GM11168 (cell line): ENCODE results near the gene SDHA.
"Not testable (repeated sequence)": the region's sequence is repeated elsewhere in the genome, so short reads cannot be mapped to it uniquely, and the experiment has no call there.

Experiments used
- in situ Hi-C: fragments of 300-500 bp; cut with MboI; formaldehyde crosslinking; loops from one replicate; pipeline ENCODE4 v1.12.0; 2022; ENCODE audit warnings: low sequenced_read_pairs; ENCODE audit not compliant: unreplicated experiment

Gene SDHA

GRCh38 chr5:196350-196749, 21.8 kb upstream of the SDHA start:
- in situ Hi-C loops: no loop called here

GRCh38 chr5:197031-197430, 21.1 kb upstream of the SDHA start:
- in situ Hi-C loops: not testable (repeated sequence)

- in situ Hi-C loops: no loop called here
Measured at GRCh38 chr5:197892-198489, 20.1 kb upstream of the SDHA start.

- in situ Hi-C loops: no loop called here
Measured at GRCh38 chr5:198516-199196, 19.5 kb upstream of the SDHA start.

- in situ Hi-C loops: no loop called here
Measured at GRCh38 chr5:199197-199949, 18.7 kb upstream of the SDHA start.

GRCh38 chr5:199950-200645, 18.0 kb upstream of the SDHA start:
- in situ Hi-C loops: no loop called here

- in situ Hi-C loops: no loop called here
Measured at GRCh38 chr5:200985-201384, 17.1 kb upstream of the SDHA start.

- in situ Hi-C loops: no loop called here
Measured at GRCh38 chr5:201672-202071, 16.4 kb upstream of the SDHA start.

GRCh38 chr5:203246-203930, 14.7 kb upstream of the SDHA start:
- in situ Hi-C loops: no loop called here

- in situ Hi-C loops: no loop called here
Measured at GRCh38 chr5:204001-204400, 14.1 kb upstream of the SDHA start.

GRCh38 chr5:204462-204861, 13.7 kb upstream of the SDHA start:
- in situ Hi-C loops: no loop called here

- in situ Hi-C loops: no loop called here
Measured at GRCh38 chr5:204966-205670, 13.0 kb upstream of the SDHA start.

- in situ Hi-C loops: no loop called here
Measured at GRCh38 chr5:206406-206805, 11.7 kb upstream of the SDHA start.

- in situ Hi-C loops: no loop called here
Measured at GRCh38 chr5:206927-207536, 11.1 kb upstream of the SDHA start.

GRCh38 chr5:207599-207998, 10.5 kb upstream of the SDHA start:
- in situ Hi-C loops: no loop called here

GRCh38 chr5:208449-209114, 9.5 kb upstream of the SDHA start:
- in situ Hi-C loops: no loop called here

GRCh38 chr5:213803-214395, 4.2 kb upstream of the SDHA start:
- in situ Hi-C loops: no loop called here

- in situ Hi-C loops: loop anchor here (5.0 kb wide), 1 partner anchor 1382 kb away; no protein-coding TSS in a partner anchor
Measured at GRCh38 chr5:215256-215655, 2.9 kb upstream of the SDHA start.
